Naive thymus-derived CD4-positive, alpha-beta T cell (primary cell): ENCODE data around the gene WDR77. TPM values are rescaled to one million over a fixed set of nuclear protein-coding genes. Genes with fewer than 3 reads are reported as not detected.

ENCODE experiments used
- ATAC-seq: fragments of 150-1000 bp; cut with Tn5 transposase; 2 replicates; pipeline ENCODE4 v1.10.0; 2021; ENCODE audit warnings: mild to moderate bottlenecking, moderate library complexity
- CTCF ChIA-PET: fragments of 350-600 bp; sonication (Branson Sonifier 250); formaldehyde crosslinking; loops from one replicate; lab custom pipeline; 2021; ENCODE audit warnings: antibody characterized with exemption; lab: Charles Lee
- POLR2A ChIA-PET: fragments of 350-600 bp; sonication (Branson Sonifier 250); formaldehyde crosslinking; loops from one replicate; lab custom pipeline; 2021; ENCODE audit warnings: antibody characterized with exemption, inconsistent platforms; lab: Charles Lee
- DNase-seq, 9 donors: peaks; one replicate each; pipeline versions ENCODE4 v3.0.0 to v3.0.0-alpha.2; 2020 to 2022; ENCODE audit warnings: mixed read lengths in 1 of 9
- H3K27ac ChIP-seq: one replicate; pipeline ENCODE4 v1.7.0; 2013; ENCODE audit warnings: mild to moderate bottlenecking, low read depth, low read length, moderate library complexity
- H3K27me3 ChIP-seq, 2 donors: one replicate each; pipeline ENCODE4 v1.7.0; 2013; ENCODE audit warnings: low read length in 2 of 2, mild to moderate bottlenecking in 2 of 2, moderate library complexity in 2 of 2; ENCODE audit not compliant: control insufficient read depth in 2 of 2, insufficient read depth in 2 of 2
- H3K36me3 ChIP-seq, 3 experiments: 1 replicate in 2 of 3; 2 replicates in 1 of 3; pipeline ENCODE4 v1.7.0; 2013; ENCODE audit warnings: low read length in 3 of 3, mild to moderate bottlenecking in 3 of 3, moderate library complexity in 1 of 3; ENCODE audit not compliant: insufficient read depth in 3 of 3, control insufficient read depth in 2 of 3
- H3K4me1 ChIP-seq, 2 donors: one replicate each; pipeline ENCODE4 v1.7.0; 2013; ENCODE audit warnings: low read length in 2 of 2, mild to moderate bottlenecking in 2 of 2, moderate library complexity in 1 of 2; ENCODE audit not compliant: control insufficient read depth in 2 of 2, insufficient read depth in 2 of 2
- H3K4me3 ChIP-seq: 2 replicates; pipeline ENCODE4 v1.7.0; 2013; ENCODE audit warnings: mild to moderate bottlenecking, low read length
- H3K9me3 ChIP-seq, 3 experiments: 1 replicate in 2 of 3; 2 replicates in 1 of 3; pipeline ENCODE4 v1.7.0; 2013; ENCODE audit warnings: low read length in 3 of 3; ENCODE audit not compliant: control insufficient read depth in 2 of 3
- H3K27ac Mint-ChIP-seq, 9 donors: one replicate each; pipeline ENCODE4 v1.8.0; 2020 to 2022; ENCODE audit warnings: mixed read lengths in 9 of 9, mild to moderate bottlenecking in 8 of 9, moderate library complexity in 5 of 9, inconsistent platforms in 2 of 9
- H3K27me3 Mint-ChIP-seq, 5 donors: one replicate each; pipeline ENCODE4 v1.8.0; 2021 to 2022; ENCODE audit warnings: mixed read lengths in 5 of 5, mild to moderate bottlenecking in 1 of 5
- H3K36me3 Mint-ChIP-seq, 5 donors: one replicate each; pipeline ENCODE4 v1.8.0; 2020 to 2022; ENCODE audit warnings: mixed read lengths in 5 of 5, mild to moderate bottlenecking in 3 of 5, inconsistent platforms in 1 of 5
- H3K4me1 Mint-ChIP-seq, 7 donors: one replicate each; pipeline ENCODE4 v1.8.0; 2020 to 2022; ENCODE audit warnings: mixed read lengths in 7 of 7, mild to moderate bottlenecking in 3 of 7, inconsistent platforms in 1 of 7
- H3K4me3 Mint-ChIP-seq, 10 donors: one replicate each; pipeline ENCODE4 v1.8.0; 2020 to 2022; ENCODE audit warnings: mild to moderate bottlenecking in 10 of 10, mixed read lengths in 10 of 10, moderate library complexity in 6 of 10, inconsistent platforms in 2 of 10
- H3K9me3 Mint-ChIP-seq, 11 donors: one replicate each; pipeline ENCODE4 v1.8.0; 2020 to 2022; ENCODE audit warnings: mixed read lengths in 11 of 11, mild to moderate bottlenecking in 4 of 11, inconsistent platforms in 1 of 11, moderate library complexity in 1 of 11
- intact Hi-C, 2 donors: fragments of 100-400 bp; cut with micrococcal nuclease; formaldehyde crosslinking; loops; one replicate each; pipeline ENCODE4 v1.15.1; 2023
- polyA plus RNA-seq, 2 donors: library from polyadenylated mRNA; unstranded; fragments of 300-500 nt; fragmentation: Illumina TruSeq; gene quantifications; one replicate each; pipeline ENCODE4 v1.2.3, GENCODE V29; 2021
- total RNA-seq, 6 experiments: library from RNA in 5 of 6; stranded (reverse) in 5 of 6; gene quantifications; 1 replicate in 5 of 6; 2 replicates in 1 of 6; pipeline ENCODE4 v1.2.3 and lab custom pipeline; 2021 to 2026

The WDR77 gene
- total and polyA plus RNA-seq, 7 experiments from 2014 or later = 20.7 to 44.7 (median 30.0) TPM

- Mint-ChIP-seq H3K27me3 (peaks cover 0 to 11% (median 0%) of the 10 kb centered on the region in 5 donors), H3K4me3 (no peak overlapping the region), H3K4me1 (peaks cover 0 to 6% (median 0%) of the 10 kb centered on the region in 7 donors), H3K9me3 (peaks cover 0 to 11% (median 0%) of the 10 kb centered on the region in 11 donors), H3K36me3 (peaks cover 0 to 11% (median 0%) of the 10 kb centered on the region in 5 donors), H3K27ac (no peak overlapping the region)
- no peaks in the 10 kb centered on the region for H3K27me3 ChIP-seq
- no peaks in the 10 kb centered on the region for H3K36me3 ChIP-seq
- H3K9me3 ChIP-seq = no peaks in the 10 kb centered on the region
- ATAC-seq (peak; percentile 65), DNase-seq (no peak)
- H3K4me3 ChIP-seq = no peak overlapping the region
- no peaks in the 10 kb centered on the region for H3K4me1 ChIP-seq
- ChIA-PET POLR2A (interaction anchor here (3.8 kb wide), 1 partner anchor 18 kb away, joined by 12 read pairs; no protein-coding TSS in a partner anchor), CTCF (interaction anchor here (1.4 kb wide), 1 partner anchor 9 kb away, joined by 5 read pairs; no protein-coding TSS in a partner anchor)
- no peak overlapping the region for H3K27ac ChIP-seq
- intact Hi-C loops = no loop called here
Observed at GRCh38 chr1:111489604-111490003, 40.5 kb upstream of the WDR77 start.

- Histone ChIP-seq H3K9me3 (no peaks in the 10 kb centered on the region), H3K27me3 (no peaks in the 10 kb centered on the region), H3K27ac (no peak overlapping the region), H3K4me3 (no peak overlapping the region), H3K4me1 (no peaks in the 10 kb centered on the region), H3K36me3 (no peaks in the 10 kb centered on the region)
- intact Hi-C loops = no loop called here
- Mint-ChIP-seq H3K27me3 (peaks cover 0 to 7% (median 0%) of the 10 kb centered on the region in 5 donors), H3K27ac (no peak overlapping the region), H3K9me3 (peaks cover 0 to 6% (median 0%) of the 10 kb centered on the region in 11 donors), H3K4me3 (no peak overlapping the region), H3K4me1 (peaks cover 0 to 11% (median 2%) of the 10 kb centered on the region in 7 donors), H3K36me3 (peaks cover 0 to 3% (median 0%) of the 10 kb centered on the region in 5 donors)
- ChIA-PET CTCF (no interaction called here), POLR2A (interaction anchor here (3.8 kb wide), 1 partner anchor 19 kb away, joined by 12 read pairs; no protein-coding TSS in a partner anchor)
- ATAC-seq (no peak), DNase-seq (no peak)
Observed at GRCh38 chr1:111488669-111489068, 39.6 kb upstream of the WDR77 start.

GRCh38 chr1:111487133-111487532 lies 38.1 kb upstream of the WDR77 start:
- no peaks in the 10 kb centered on the region for H3K4me1 ChIP-seq
- H3K36me3 ChIP-seq = no peaks in the 10 kb centered on the region
- Mint-ChIP-seq H3K36me3 (no peaks in the 10 kb centered on the region), H3K4me3 (no peak overlapping the region), H3K27me3 (peaks cover 0 to 9% (median 0%) of the 10 kb centered on the region in 5 donors), H3K27ac (no peak overlapping the region), H3K4me1 (peaks cover 4 to 21% (median 13%) of the 10 kb centered on the region in 7 donors), H3K9me3 (peaks cover 0 to under 1% (median 0%) of the 10 kb centered on the region in 11 donors)
- DNase-seq (no peak), ATAC-seq (no peak)
- ChIA-PET CTCF (interaction anchor here (0.7 to 1.7 kb wide), 3 partner anchors 21 to 857 kb away, joined by 3 to 4 read pairs (median 3); partner anchors contain the start of gene DDX20), POLR2A (no interaction called here)
- no peaks in the 10 kb centered on the region for H3K9me3 ChIP-seq
- intact Hi-C loops = no loop called here
- no peak overlapping the region for H3K27ac ChIP-seq
- no peak overlapping the region for H3K4me3 ChIP-seq
- H3K27me3 ChIP-seq = no peaks in the 10 kb centered on the region

GRCh38 chr1:111486431-111486830 lies 37.4 kb upstream of the WDR77 start:
- H3K27me3 Mint-ChIP-seq = peaks cover 0 to 12% (median 0%) of the 10 kb centered on the region in 5 donors
- no peak overlapping the region for H3K27ac ChIP-seq
- no peaks in the 10 kb centered on the region for H3K36me3 ChIP-seq
- no peaks in the 10 kb centered on the region for H3K4me1 ChIP-seq
- POLR2A ChIA-PET = interaction anchor here (0.6 to 0.7 kb wide), 3 partner anchors 31 to 216 kb away, joined by 3 to 4 read pairs (median 3); no protein-coding TSS in a partner anchor
- H3K4me1 Mint-ChIP-seq = peaks cover 7 to 28% (median 17%) of the 10 kb centered on the region in 7 donors
- no peaks in the 10 kb centered on the region for H3K9me3 Mint-ChIP-seq
- ATAC-seq = no peak
- H3K9me3 ChIP-seq = no peaks in the 10 kb centered on the region
- intact Hi-C loops = no loop called here
- DNase-seq = no peak
- no peaks in the 10 kb centered on the region for H3K36me3 Mint-ChIP-seq
- no peak overlapping the region for H3K4me3 ChIP-seq
- CTCF ChIA-PET = interaction anchor here (0.9 to 1.7 kb wide), 2 partner anchors 22 to 282 kb away, joined by 4 read pairs; no protein-coding TSS in a partner anchor
- no peak overlapping the region for H3K4me3 Mint-ChIP-seq
- H3K27ac Mint-ChIP-seq = no peak overlapping the region
- no peaks in the 10 kb centered on the region for H3K27me3 ChIP-seq

- H3K9me3 Mint-ChIP-seq = no peaks in the 10 kb centered on the region
- no peak overlapping the region for H3K4me3 Mint-ChIP-seq
- Histone ChIP-seq H3K4me3 (no peak overlapping the region), H3K36me3 (no peaks in the 10 kb centered on the region), H3K27me3 (no peaks in the 10 kb centered on the region), H3K9me3 (no peaks in the 10 kb centered on the region), H3K4me1 (no peaks in the 10 kb centered on the region), H3K27ac (no peak overlapping the region)
- POLR2A ChIA-PET = no interaction called here
- CTCF ChIA-PET = interaction anchor here (1.0 kb wide), 2 partner anchors 18 to 23 kb away, joined by 3 to 4 read pairs; partner anchors contain the start of genes ADORA3 and TMIGD3
- no peak for DNase-seq
- H3K4me1 Mint-ChIP-seq = peaks cover 14 to 43% (median 26%) of the 10 kb centered on the region in 7 donors
- H3K27me3 Mint-ChIP-seq = peaks cover 0 to 19% (median 0%) of the 10 kb centered on the region in 5 donors
- H3K27ac Mint-ChIP-seq = no peak overlapping the region
- no peak for ATAC-seq
- intact Hi-C loops = loop anchor here (5.0 kb wide), 2 partner anchors 888 to 983 kb away; no protein-coding TSS in a partner anchor
- H3K36me3 Mint-ChIP-seq = no peaks in the 10 kb centered on the region
Observed at GRCh38 chr1:111484391-111485026, 35.5 kb upstream of the WDR77 start.

- ATAC-seq (no peak), DNase-seq (no peak)
- Mint-ChIP-seq H3K4me3 (no peak overlapping the region), H3K4me1 (peaks cover 14 to 46% (median 30%) of the 10 kb centered on the region in 7 donors), H3K9me3 (no peaks in the 10 kb centered on the region), H3K27me3 (peaks cover 0 to 20% (median 0%) of the 10 kb centered on the region in 5 donors), H3K27ac (no peak overlapping the region), H3K36me3 (no peaks in the 10 kb centered on the region)
- H3K27me3 ChIP-seq = no peaks in the 10 kb centered on the region
- H3K4me3 ChIP-seq = no peak overlapping the region
- CTCF ChIA-PET = interaction anchor here (1.0 kb wide), 2 partner anchors 19 to 24 kb away, joined by 3 to 4 read pairs; partner anchors contain the start of genes ADORA3 and TMIGD3
- intact Hi-C loops = loop anchor here (5.0 kb wide), 2 partner anchors 888 to 983 kb away; no protein-coding TSS in a partner anchor
- H3K4me1 ChIP-seq = peaks cover 0 to 4% of the 10 kb centered on the region in 2 donors
- no peaks in the 10 kb centered on the region for H3K36me3 ChIP-seq
- H3K27ac ChIP-seq = no peak overlapping the region
- POLR2A ChIA-PET = interaction anchor here (1.0 kb wide), 1 partner anchor 26 kb away, joined by 3 read pairs; no protein-coding TSS in a partner anchor
- H3K9me3 ChIP-seq = no peaks in the 10 kb centered on the region
Observed at GRCh38 chr1:111483876-111484275, 34.8 kb upstream of the WDR77 start.
